IMR-90 (cell line): ENCODE data around the gene MSL3. TPM values are rescaled to one million over a fixed set of nuclear protein-coding genes. Genes with fewer than 3 reads are reported as not detected.

ENCODE experiments used
- ATAC-seq: fragments of 200-7000 bp; cut with Tn5 transposase; 2 replicates; pipeline ENCODE4 v1.9.1; 2020; ENCODE audit warnings: low read depth, mild to moderate bottlenecking, moderate library complexity
- BruUV-seq: library from RNA; stranded (reverse); fragments of 400-500 nt; replicated peaks from 2 replicates; lab custom pipeline; 2021; lab: Mats Ljungman, UMichigan
- CTCF ChIA-PET: fragments of 300-600 bp; formaldehyde crosslinking; extraction: SDS; loops from one replicate; lab custom pipeline; 2021; ENCODE audit warnings: antibody characterized with exemption; lab: Yijun Ruan, JAX
- POLR2A ChIA-PET: fragments of 300-600 bp; sonication (Branson Sonifier 250); formaldehyde crosslinking; loops from one replicate; lab custom pipeline; 2022; ENCODE audit warnings: antibody characterized with exemption; ENCODE audit not compliant: unreplicated experiment; lab: Charles Lee
- DNase-seq: peaks from one replicate; pipeline ENCODE4 v3.0.0; 2013
- H2AFZ ChIP-seq: replicated peaks from 2 replicates; pipeline ENCODE3; 2013; ENCODE audit warnings: low read length, mild to moderate bottlenecking; ENCODE audit not compliant: poor library complexity
- H2AK5ac ChIP-seq: 2 replicates; pipeline ENCODE4 v1.6.1; 2013; ENCODE audit warnings: low read depth, low read length, inconsistent platforms
- H2AK9ac ChIP-seq: replicated peaks from 2 replicates; pipeline ENCODE3; 2013; ENCODE audit warnings: mild to moderate bottlenecking, low read depth, low read length, moderate library complexity; ENCODE audit not compliant: poor library complexity
- H2BK120ac ChIP-seq: 2 replicates; pipeline ENCODE4 v1.6.1; 2013; ENCODE audit warnings: low read depth, low read length, inconsistent platforms
- H2BK15ac ChIP-seq: 3 replicates; pipeline ENCODE4 v1.6.1; 2013; ENCODE audit warnings: low read depth, low read length, inconsistent platforms
- H2BK20ac ChIP-seq: 2 replicates; pipeline ENCODE4 v1.6.1; 2013; ENCODE audit warnings: low read depth, mild to moderate bottlenecking, inconsistent platforms, low read length, moderate library complexity
- H2BK5ac ChIP-seq: 2 replicates; pipeline ENCODE4 v1.6.1; 2013; ENCODE audit warnings: mild to moderate bottlenecking, low read depth, low read length, inconsistent platforms; ENCODE audit not compliant: poor library complexity, severe bottlenecking
- H3K14ac ChIP-seq: replicated peaks from 2 replicates; pipeline ENCODE4 v1.6.1; 2013; ENCODE audit warnings: low read depth, low read length, inconsistent platforms
- H3K18ac ChIP-seq: 2 replicates; pipeline ENCODE4 v1.6.1; 2013; ENCODE audit warnings: low read depth, low read length, control low read depth
- H3K23ac ChIP-seq: 2 replicates; pipeline ENCODE4 v1.6.1; 2013; ENCODE audit warnings: low read depth, low read length, inconsistent platforms
- H3K27ac ChIP-seq: 2 replicates; pipeline ENCODE4 v1.5.1; 2013; ENCODE audit warnings: mild to moderate bottlenecking, control low read depth, low read length; ENCODE audit not compliant: insufficient read depth
- H3K27me3 ChIP-seq: 2 replicates; pipeline ENCODE4 v1.6.1; 2013; ENCODE audit warnings: low read length; ENCODE audit not compliant: control insufficient read depth, insufficient read depth
- H3K36me3 ChIP-seq: 2 replicates; pipeline ENCODE4 v1.6.1; 2013; ENCODE audit warnings: low read length, mixed read lengths; ENCODE audit not compliant: control insufficient read depth, insufficient read depth
- H3K4ac ChIP-seq: 2 replicates; pipeline ENCODE4 v1.6.1; 2013; ENCODE audit warnings: low read depth, low read length, inconsistent platforms
- H3K4me1 ChIP-seq: 2 replicates; pipeline ENCODE4 v1.6.1; 2013; ENCODE audit warnings: low read length, mixed read lengths; ENCODE audit not compliant: control insufficient read depth, insufficient read depth
- H3K4me2 ChIP-seq: 2 replicates; pipeline ENCODE4 v1.6.1; 2013; ENCODE audit warnings: low read depth, mild to moderate bottlenecking, control low read depth, low read length, moderate library complexity
- H3K4me3 ChIP-seq: 2 replicates; pipeline ENCODE4 v1.5.1; 2013; ENCODE audit warnings: low read depth, mild to moderate bottlenecking, control low read depth, low read length, moderate library complexity; ENCODE audit not compliant: insufficient read depth
- H3K56ac ChIP-seq: 2 replicates; pipeline ENCODE4 v1.6.1; 2013; ENCODE audit warnings: low read length, inconsistent platforms; ENCODE audit not compliant: insufficient read depth; ENCODE audit errors: extremely low read depth
- H3K79me1 ChIP-seq, 2 experiments: 2 replicates each; pipeline ENCODE4 v1.6.1; 2013; ENCODE audit warnings: low read length in 2 of 2, inconsistent platforms in 1 of 2, low read depth in 1 of 2
- H3K9ac ChIP-seq: 2 replicates; pipeline ENCODE4 v1.6.1; 2013; ENCODE audit warnings: low read depth, low read length, control low read depth
- H3K9me1 ChIP-seq: 2 replicates; pipeline ENCODE4 v1.6.1; 2013; ENCODE audit warnings: low read length, inconsistent platforms; ENCODE audit not compliant: insufficient read depth
- H3K9me3 ChIP-seq: 2 replicates; pipeline ENCODE4 v1.6.1; 2013; ENCODE audit warnings: low read length; ENCODE audit not compliant: control insufficient read depth, insufficient read depth
- H4K20me1 ChIP-seq: 2 replicates; pipeline ENCODE4 v1.6.1; 2013; ENCODE audit warnings: low read length, inconsistent platforms; ENCODE audit not compliant: insufficient read depth
- H4K5ac ChIP-seq: 2 replicates; pipeline ENCODE4 v1.6.1; 2013; ENCODE audit warnings: mild to moderate bottlenecking, low read depth, low read length, control low read depth
- H4K8ac ChIP-seq, 2 experiments: 2 replicates each; pipeline ENCODE4 v1.6.1; 2013; ENCODE audit warnings: low read depth in 2 of 2, low read length in 2 of 2, control low read depth in 1 of 2, inconsistent platforms in 1 of 2
- H4K91ac ChIP-seq: 2 replicates; pipeline ENCODE4 v1.6.1; 2013; ENCODE audit warnings: low read depth, low read length, inconsistent platforms; ENCODE audit not compliant: insufficient read depth
- BHLHE40 ChIP-seq: fragments of 150-350 bp; IDR thresholded peaks from 2 replicates; pipeline ENCODE4 v1.6.1; 2016; ENCODE audit warnings: mild to moderate bottlenecking, low read depth, low read length
- CEBPB ChIP-seq: IDR thresholded peaks from 2 replicates; pipeline ENCODE4 v1.6.1; 2012; ENCODE audit warnings: low read depth, low read length, improper control_type of control experiment
- CHD1 ChIP-seq: IDR thresholded peaks from 2 replicates; pipeline ENCODE4 v1.6.1; 2012; ENCODE audit warnings: low read depth, low read length, improper control_type of control experiment
- FOS ChIP-seq: fragments of 150-350 bp; IDR thresholded peaks from 2 replicates; pipeline ENCODE4 v1.6.1; 2016; ENCODE audit warnings: low read depth, low read length
- MAFK ChIP-seq: IDR thresholded peaks from 2 replicates; pipeline ENCODE4 v1.6.1; 2012; ENCODE audit warnings: low read depth, low read length, improper control_type of control experiment
- MAZ ChIP-seq: IDR thresholded peaks from 2 replicates; pipeline ENCODE4 v1.6.1; 2012; ENCODE audit warnings: low read depth, mild to moderate bottlenecking, low read length, improper control_type of control experiment, moderate library complexity, borderline replicate concordance
- MXI1 ChIP-seq: IDR thresholded peaks from 2 replicates; pipeline ENCODE4 v1.6.1; 2012; ENCODE audit warnings: low read depth, mild to moderate bottlenecking, low read length, moderate library complexity, borderline replicate concordance
- NFE2L2 ChIP-seq: fragments of 150-350 bp; IDR thresholded peaks from 2 replicates; pipeline ENCODE4 v1.6.1; 2016; ENCODE audit warnings: low read depth, mild to moderate bottlenecking, low read length
- POLR2A ChIP-seq: IDR thresholded peaks from 2 replicates; pipeline ENCODE4 v1.6.1; 2012; ENCODE audit warnings: mild to moderate bottlenecking, low read depth, low read length
- RAD21 ChIP-seq: IDR thresholded peaks from 2 replicates; pipeline ENCODE4 v1.6.1; 2012; ENCODE audit warnings: low read length, improper control_type of control experiment
- RCOR1 ChIP-seq: IDR thresholded peaks from 2 replicates; pipeline ENCODE4 v1.6.1; 2012; ENCODE audit warnings: mild to moderate bottlenecking, low read length, improper control_type of control experiment; ENCODE audit not compliant: insufficient replicate concordance
- RFX5 ChIP-seq: IDR thresholded peaks from 2 replicates; pipeline ENCODE4 v1.8.0; 2012; ENCODE audit warnings: low read depth, mild to moderate bottlenecking, low read length, moderate library complexity
- SMC3 ChIP-seq: fragments of 150-350 bp; IDR thresholded peaks from 2 replicates; pipeline ENCODE4 v1.6.1; 2016; ENCODE audit warnings: low read depth, mild to moderate bottlenecking, antibody characterized with exemption, low read length, moderate library complexity
- WGBS, 2 experiments: methylation state at CpG; one replicate each; pipeline versions ENCODE4 v1.1.5 to v1.1.7; 2013; ENCODE audit warnings: missing lambda C conversion rate in 2 of 2; ENCODE audit not compliant: insufficient read length in 1 of 2; ENCODE audit errors: extremely low coverage in 2 of 2; 5-methylcytosine and 5-hydroxymethylcytosine counted together
- dilution Hi-C: fragments of 300-500 bp; cut with HindIII; formaldehyde crosslinking; loops from one replicate; pipeline ENCODE4 v1.14.3; 2018; ENCODE audit warnings: low sequenced_read_pairs; ENCODE audit not compliant: unreplicated experiment
- in situ Hi-C: fragments of 300-500 bp; cut with MboI; formaldehyde crosslinking; loops from 3 replicates; pipeline ENCODE4 v1.14.3; 2019; ENCODE audit warnings: low sequenced_read_pairs, inconsistent platforms, mixed read lengths
- intact Hi-C: fragments of 100-400 bp; cut with micrococcal nuclease; formaldehyde crosslinking; loops from 2 replicates; pipeline ENCODE4 v1.10.0; 2022
- polyA plus RNA-seq, 3 experiments: library from polyadenylated mRNA; depleted of rRNA; stranded (reverse); fragments of >200 nt; gene quantifications; 2 replicates each; pipeline ENCODE4 v1.2.3, GENCODE V29; 2012; ENCODE audit warnings: low replicate concordance in 1 of 3
- total RNA-seq: library from RNA; depleted of rRNA; stranded (reverse); fragments of >200 nt; gene quantifications from 2 replicates; pipeline ENCODE4 v1.2.3, GENCODE V29; 2012
- TF ChIP-seq, protein P1 (sequence below): fragments of 150-350 bp; IDR thresholded peaks from 2 replicates; pipeline ENCODE4 v1.6.1; 2017; ENCODE audit warnings: mild to moderate bottlenecking, antibody characterized with exemption, low read length, low read depth
- TF ChIP-seq, protein P2 (sequence below): fragments of 150-350 bp; IDR thresholded peaks from 2 replicates; pipeline ENCODE4 v1.6.1; 2016; ENCODE audit warnings: low read depth, mild to moderate bottlenecking, low read length, moderate library complexity, borderline replicate concordance
- TF ChIP-seq, protein P3 (sequence below): conservative IDR thresholded peaks from 2 replicates; pipeline ENCODE4 v1.5.1; 2012; ENCODE audit warnings: mild to moderate bottlenecking, low read depth, low read length, improper control_type of control experiment

The MSL3 gene
- total and polyA plus RNA-seq, 2 of the 4 experiments (the other 2 are of a cell fraction), result 19.6 to 21.3 TPM

DNA sequence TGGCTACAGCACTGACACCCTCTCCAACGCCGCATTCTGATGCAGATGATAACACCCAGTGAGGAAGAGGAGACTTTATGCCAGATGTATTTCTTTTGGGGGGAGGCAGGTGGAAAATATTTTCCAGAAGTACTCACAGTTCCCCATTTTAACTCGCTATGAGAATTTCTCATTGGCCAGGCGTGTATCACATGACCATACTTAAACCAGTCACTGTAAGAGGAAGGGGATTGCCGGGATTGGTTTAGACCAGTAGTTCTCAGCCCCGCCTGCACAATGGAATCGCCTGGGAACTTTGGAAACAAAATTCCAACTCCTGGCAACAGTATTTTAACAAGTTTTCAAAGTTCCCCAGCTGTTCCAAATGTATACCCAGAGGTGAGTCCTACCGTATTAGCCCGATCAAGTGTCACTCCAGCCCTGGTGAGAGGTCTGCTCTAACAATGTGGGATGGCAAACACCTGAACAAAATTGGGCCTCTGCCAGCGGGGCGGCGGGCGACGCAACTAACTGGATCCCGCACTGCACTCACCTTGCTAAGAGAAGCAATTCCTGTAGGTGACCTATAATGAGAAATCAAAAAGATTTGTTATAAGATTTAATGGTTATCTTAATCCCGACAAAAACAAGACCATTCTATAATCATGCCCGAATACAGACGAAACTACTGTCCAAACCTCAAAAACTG, 2.9 kb upstream of the MSL3 start:
- dilution Hi-C loops, result no loop called here
- Histone ChIP-seq H4K5ac (no peak overlapping the region), H3K36me3 (no peaks in the 10 kb centered on the region), H3K23ac (no peak overlapping the region), H3K18ac (no peak overlapping the region), H3K9ac (no peak overlapping the region), H4K91ac (no peak overlapping the region), H3K27ac (no peak overlapping the region), H3K4me3 (no peak overlapping the region), H2BK15ac (no peak overlapping the region), H2AK9ac (no peak overlapping the region), H3K4ac (no peak overlapping the region), H2BK5ac (no peak overlapping the region), H3K4me1 (no peaks in the 10 kb centered on the region), H4K8ac (no peak overlapping the region), H3K9me3 (no peaks in the 10 kb centered on the region), H2AFZ (no peak overlapping the region), H3K79me1 (no peaks in the 10 kb centered on the region; a peak in 1 of 4 replicates), H4K20me1 (no peaks in the 10 kb centered on the region), H3K9me1 (no peaks in the 10 kb centered on the region), H2BK120ac (no peak overlapping the region), H3K14ac (no peak overlapping the region), H2BK20ac (no peak overlapping the region), H3K4me2 (no peak overlapping the region), H3K56ac (no peak overlapping the region), H3K27me3 (peaks cover 8% of the 10 kb centered on the region), H2AK5ac (no peak overlapping the region)
- DNase-seq, result no peak
- intact Hi-C loops, result loop anchor here (5.0 kb wide), 1 partner anchor 88 kb away; the partner anchor contains the start of gene ARHGAP6
- ATAC-seq, result no peak
- no TSS peak for BruUV-seq
- POLR2A ChIA-PET, result no interaction called here
- in situ Hi-C loops, result loop anchor here (25.0 kb wide), 1 partner anchor 1568 kb away; no protein-coding TSS in a partner anchor
- CTCF ChIA-PET, result no interaction called here
- WGBS, 2 experiments, result no CpG with 5 or more reads among the region's 18 CpGs
- TF ChIP-seq MAZ (no peak), MAFK (no peak), SMC3 (no peak), NFE2L2 (no peak), BHLHE40 (no peak), POLR2A (no peak), CEBPB (no peak), MXI1 (no peak), RCOR1 (no peak), FOS (no peak), RAD21 (no peak), RFX5 (no peak), CHD1 (no peak)
- TF ChIP-seq, protein P1, sequence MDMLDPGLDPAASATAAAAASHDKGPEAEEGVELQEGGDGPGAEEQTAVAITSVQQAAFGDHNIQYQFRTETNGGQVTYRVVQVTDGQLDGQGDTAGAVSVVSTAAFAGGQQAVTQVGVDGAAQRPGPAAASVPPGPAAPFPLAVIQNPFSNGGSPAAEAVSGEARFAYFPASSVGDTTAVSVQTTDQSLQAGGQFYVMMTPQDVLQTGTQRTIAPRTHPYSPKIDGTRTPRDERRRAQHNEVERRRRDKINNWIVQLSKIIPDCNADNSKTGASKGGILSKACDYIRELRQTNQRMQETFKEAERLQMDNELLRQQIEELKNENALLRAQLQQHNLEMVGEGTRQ, result no peak
- TF ChIP-seq, protein P2, sequence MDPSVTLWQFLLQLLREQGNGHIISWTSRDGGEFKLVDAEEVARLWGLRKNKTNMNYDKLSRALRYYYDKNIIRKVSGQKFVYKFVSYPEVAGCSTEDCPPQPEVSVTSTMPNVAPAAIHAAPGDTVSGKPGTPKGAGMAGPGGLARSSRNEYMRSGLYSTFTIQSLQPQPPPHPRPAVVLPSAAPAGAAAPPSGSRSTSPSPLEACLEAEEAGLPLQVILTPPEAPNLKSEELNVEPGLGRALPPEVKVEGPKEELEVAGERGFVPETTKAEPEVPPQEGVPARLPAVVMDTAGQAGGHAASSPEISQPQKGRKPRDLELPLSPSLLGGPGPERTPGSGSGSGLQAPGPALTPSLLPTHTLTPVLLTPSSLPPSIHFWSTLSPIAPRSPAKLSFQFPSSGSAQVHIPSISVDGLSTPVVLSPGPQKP, result no peak
- TF ChIP-seq, protein P3, sequence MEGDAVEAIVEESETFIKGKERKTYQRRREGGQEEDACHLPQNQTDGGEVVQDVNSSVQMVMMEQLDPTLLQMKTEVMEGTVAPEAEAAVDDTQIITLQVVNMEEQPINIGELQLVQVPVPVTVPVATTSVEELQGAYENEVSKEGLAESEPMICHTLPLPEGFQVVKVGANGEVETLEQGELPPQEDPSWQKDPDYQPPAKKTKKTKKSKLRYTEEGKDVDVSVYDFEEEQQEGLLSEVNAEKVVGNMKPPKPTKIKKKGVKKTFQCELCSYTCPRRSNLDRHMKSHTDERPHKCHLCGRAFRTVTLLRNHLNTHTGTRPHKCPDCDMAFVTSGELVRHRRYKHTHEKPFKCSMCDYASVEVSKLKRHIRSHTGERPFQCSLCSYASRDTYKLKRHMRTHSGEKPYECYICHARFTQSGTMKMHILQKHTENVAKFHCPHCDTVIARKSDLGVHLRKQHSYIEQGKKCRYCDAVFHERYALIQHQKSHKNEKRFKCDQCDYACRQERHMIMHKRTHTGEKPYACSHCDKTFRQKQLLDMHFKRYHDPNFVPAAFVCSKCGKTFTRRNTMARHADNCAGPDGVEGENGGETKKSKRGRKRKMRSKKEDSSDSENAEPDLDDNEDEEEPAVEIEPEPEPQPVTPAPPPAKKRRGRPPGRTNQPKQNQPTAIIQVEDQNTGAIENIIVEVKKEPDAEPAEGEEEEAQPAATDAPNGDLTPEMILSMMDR, result no peak
